ENCODE measurements around the gene VWA7.

VWA7 gene

GRCh38 chr6:31727717-31728671 lies 49.1 kb downstream of the VWA7 start:
- no peak for DNase-seq

GRCh38 chr6:31727034-31727716 lies 50.0 kb downstream of the VWA7 start:
- DNase-seq: no peak

GRCh38 chr6:31725502-31726350 lies 51.4 kb downstream of the VWA7 start:
- no peak for DNase-seq

- no peak for DNase-seq
Observed at GRCh38 chr6:31723980-31724691, 53.0 kb downstream of the VWA7 start.

DNA sequence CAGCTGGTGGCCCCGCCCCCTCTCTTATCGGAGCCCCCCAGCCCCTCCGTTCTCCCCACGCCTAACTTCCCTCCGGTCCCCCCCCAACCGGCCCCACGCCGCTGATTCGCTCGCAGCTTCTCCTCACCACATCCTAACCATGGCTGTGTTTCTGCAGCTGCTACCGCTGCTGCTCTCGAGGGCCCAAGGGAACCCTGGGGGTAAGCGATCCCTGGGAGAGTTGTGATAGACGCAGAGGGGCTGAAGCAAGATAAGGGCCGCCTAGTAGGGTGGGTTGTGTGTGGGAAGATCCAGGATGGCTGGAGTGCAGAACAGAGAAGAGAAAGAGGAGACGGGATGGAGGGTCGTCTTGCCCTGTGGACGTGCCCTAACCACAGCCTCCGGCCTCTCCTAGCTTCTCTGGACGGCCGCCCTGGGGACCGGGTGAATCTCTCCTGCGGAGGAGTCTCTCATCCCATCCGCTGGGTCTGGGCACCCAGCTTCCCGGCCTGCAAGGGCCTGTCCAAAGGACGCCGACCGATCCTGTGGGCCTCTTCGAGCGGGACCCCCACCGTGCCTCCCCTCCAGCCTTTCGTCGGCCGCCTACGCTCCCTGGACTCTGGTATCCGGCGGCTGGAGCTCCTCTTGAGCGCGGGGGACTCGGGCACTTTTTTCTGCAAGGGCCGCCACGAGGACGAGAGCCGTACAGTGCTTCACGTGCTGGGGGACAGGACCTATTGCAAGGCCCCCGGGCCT lies 53.7 kb downstream of the VWA7 start, which contains the start of gene MPIG6B:
TSS of gene MPIG6B (plus strand) at position 129 of the 735 bp plus-strand sequence. CDS start at position 140, 11 bp downstream.
- DNase-seq: no peak

DNA sequence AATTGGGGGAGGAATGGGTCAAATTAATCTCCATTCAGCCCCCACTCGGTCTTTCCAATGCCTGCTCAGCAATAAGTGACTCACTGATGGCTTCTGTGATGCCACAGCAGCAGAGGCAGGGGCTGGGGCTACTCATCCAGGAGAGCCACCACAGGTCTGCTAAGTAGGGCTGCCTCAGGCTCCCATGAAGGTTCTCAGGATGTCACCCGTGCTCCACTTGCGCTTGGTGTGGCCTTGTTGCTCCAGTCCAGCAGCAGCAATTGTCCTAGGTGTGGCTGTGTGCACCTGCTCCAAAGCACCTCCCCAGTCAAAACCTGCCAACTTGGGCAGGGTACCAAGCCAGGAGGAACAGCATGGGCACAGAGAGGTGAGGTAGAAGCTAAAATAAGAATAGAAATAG lies 55.0 kb downstream of the VWA7 start:
- no peak for DNase-seq

DNA sequence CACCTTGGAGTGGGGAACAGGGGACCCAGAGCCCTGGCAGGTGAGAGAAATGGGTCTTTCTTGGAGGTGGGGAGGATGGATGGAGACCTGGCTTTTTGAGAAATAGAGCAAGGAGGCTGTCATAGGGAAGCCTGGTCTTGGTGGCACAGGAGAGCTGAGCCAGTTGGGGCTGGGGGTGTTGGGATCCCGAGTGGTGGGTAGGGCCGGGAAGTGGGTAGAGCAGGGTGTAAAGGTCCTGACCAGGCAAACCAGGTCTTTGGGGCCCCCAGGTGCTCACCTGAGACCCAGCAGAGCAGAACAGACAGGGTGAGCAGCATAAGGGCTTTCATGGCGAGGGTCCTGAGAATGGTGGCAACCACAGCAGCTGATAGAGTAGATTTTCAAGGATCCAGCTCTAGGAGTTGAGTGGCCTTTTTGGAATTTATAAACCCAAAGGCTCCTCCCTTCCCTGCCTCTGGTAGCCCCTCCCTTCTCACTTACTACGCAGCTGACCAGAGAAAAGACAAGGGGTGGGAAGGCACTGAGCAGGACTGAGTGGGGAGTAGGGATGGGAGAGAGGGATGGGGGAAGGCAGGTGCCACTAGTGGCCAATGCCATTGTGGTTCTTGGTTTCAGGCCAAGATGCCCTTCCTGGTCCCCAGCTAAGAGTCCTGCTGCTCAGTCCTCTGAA lies 55.6 kb downstream of the VWA7 start, which contains the start of gene LY6G6C:
TSS of gene LY6G6C (minus strand) at position 396 of the 670 bp plus-strand sequence. CDS start at position 329, 67 bp downstream.
- no peak for DNase-seq

- no peak for DNase-seq
Observed at GRCh38 chr6:31720196-31720770, 56.8 kb downstream of the VWA7 start.

- no peak for DNase-seq
Observed at GRCh38 chr6:31719001-31719400, 58.1 kb downstream of the VWA7 start.

DNA sequence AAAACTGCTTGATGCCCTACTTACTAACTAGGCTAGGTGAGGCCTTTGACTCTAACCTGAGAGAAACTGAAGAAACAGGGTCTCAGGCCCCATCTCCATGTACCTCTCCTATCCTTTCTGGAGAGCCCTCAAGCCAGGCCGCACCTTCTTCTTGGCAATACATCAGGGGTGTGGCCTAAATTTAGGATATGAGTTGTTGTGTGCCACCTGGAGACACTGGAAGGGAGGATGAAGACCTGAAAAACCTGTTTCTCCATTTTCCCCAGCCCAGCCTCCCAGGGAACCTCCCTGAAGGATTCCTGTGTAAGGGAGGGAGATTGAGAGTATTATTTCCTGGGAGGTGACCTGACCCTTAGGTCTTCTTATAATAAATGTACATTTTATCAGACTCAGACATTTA lies 58.9 kb downstream of the VWA7 start:
- no peak for DNase-seq

DNA sequence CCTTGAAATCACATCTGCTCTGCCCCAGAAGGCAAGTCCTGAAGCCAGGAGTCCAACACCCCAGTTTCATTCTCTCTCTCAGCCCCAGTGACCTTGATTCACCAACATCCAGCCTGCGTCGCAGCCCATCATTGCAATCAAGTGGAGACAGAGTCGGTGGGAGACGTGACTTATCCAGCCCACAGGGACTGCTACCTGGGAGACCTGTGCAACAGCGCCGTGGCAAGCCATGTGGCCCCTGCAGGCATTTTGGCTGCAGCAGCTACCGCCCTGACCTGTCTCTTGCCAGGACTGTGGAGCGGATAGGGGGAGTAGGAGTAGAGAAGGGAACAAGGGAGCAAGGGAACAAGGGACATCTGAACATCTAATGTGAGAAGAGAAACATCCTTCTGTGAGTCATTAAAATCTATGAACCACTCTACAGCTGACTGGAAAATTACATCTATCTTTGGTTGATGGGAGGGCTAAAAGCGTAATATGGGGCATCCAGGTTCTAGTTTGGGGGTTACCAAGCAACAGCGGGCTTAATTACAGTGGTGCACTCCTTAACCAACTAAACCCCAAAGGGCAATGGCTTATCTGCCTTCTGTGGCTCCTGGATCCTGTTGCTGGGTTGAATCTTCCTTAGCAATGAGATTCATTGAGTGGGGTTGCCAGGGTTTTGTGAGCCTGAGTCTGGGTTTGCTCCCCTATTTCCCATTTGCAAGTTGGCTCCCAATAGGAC lies 59.5 kb downstream of the VWA7 start:
- DNase-seq: no peak
